H1 (cell line): ENCODE results near the gene WDR7.

Experiments used
- CTCF ChIP-seq, 3 experiments: IDR thresholded peaks; 1 replicate in 2 of 3; 2 replicates in 1 of 3; pipeline versions ENCODE4 v1.5.1 to v1.6.1; 2011; ENCODE audit warnings: low read length in 3 of 3, mild to moderate bottlenecking in 3 of 3, inconsistent platforms in 2 of 3, low read depth in 1 of 3, moderate library complexity in 1 of 3; ENCODE audit not compliant: insufficient read depth in 1 of 3; ENCODE audit errors: control extremely low read depth in 1 of 3
- JUND ChIP-seq: IDR thresholded peaks from 2 replicates; pipeline ENCODE4 v1.6.1; 2011; ENCODE audit warnings: mild to moderate bottlenecking, improper control_type of control experiment, low read length
- USF2 ChIP-seq: IDR thresholded peaks from 2 replicates; pipeline ENCODE4 v1.6.1; 2011; ENCODE audit warnings: low read length, improper control_type of control experiment

GRCh38 chr18:56770873-56771272, 119.7 kb downstream of the WDR7 start:
- TF ChIP-seq CTCF (IDR thresholded peaks at IDR 0.05; ENCODE audit: control extremely low read depth in 1 of 3, insufficient read depth in 1 of 3, low read depth in 1 of 3, low read length in 3 of 3) (no peak), JUND (no peak), USF2 (no peak)
